Measurements from ENCODE around the gene IL1RAPL1. TPM values are rescaled to one million over a fixed set of nuclear protein-coding genes. Genes with fewer than 3 reads are reported as not detected.

IL1RAPL1 gene
- total RNA-seq, 1 donor from 2014 or later, result not detected

DNA sequence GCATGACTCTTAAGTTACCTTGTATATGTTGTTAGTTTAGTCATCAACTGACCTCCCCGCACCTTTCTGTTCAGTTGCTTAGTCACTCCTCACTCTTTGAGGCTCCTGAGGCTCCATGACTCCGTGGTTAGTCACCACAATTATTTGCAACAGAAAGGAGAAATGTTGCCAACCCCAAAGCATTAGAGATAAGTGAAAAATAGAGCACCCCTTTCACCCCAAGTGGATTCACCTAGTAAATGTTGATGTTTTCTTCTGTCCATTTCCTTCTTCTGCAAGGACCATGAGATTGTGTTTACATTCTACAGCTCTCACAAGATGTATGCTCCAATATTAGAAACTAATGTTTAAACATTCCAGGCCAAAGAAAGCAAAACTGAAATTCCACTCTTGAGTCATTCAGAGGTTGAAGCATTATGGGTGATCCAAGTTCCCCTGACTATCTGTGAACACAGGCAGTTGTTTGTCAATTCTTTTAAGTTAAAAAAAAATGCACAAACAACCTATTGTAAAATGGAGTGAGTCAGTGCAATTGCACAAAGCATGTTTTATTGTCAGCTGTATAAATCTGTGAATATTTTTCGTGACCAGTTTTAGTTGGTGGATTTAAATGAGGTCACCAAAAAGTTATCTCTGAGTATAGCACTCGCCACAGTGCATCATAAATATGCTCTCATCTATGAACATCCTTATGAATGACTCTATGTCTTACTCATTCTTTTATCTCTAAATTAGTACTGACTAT, 1075.7 kb downstream of the IL1RAPL1 start:
- no peak overlapping the region for H3K4me3 ChIP-seq (ENCODE audit: low read depth, low read length)
- no peaks in the 10 kb centered on the region for H3K27me3 ChIP-seq (ENCODE audit: control insufficient read depth, insufficient read depth, low read length)
- TF ChIP-seq, protein P1, sequence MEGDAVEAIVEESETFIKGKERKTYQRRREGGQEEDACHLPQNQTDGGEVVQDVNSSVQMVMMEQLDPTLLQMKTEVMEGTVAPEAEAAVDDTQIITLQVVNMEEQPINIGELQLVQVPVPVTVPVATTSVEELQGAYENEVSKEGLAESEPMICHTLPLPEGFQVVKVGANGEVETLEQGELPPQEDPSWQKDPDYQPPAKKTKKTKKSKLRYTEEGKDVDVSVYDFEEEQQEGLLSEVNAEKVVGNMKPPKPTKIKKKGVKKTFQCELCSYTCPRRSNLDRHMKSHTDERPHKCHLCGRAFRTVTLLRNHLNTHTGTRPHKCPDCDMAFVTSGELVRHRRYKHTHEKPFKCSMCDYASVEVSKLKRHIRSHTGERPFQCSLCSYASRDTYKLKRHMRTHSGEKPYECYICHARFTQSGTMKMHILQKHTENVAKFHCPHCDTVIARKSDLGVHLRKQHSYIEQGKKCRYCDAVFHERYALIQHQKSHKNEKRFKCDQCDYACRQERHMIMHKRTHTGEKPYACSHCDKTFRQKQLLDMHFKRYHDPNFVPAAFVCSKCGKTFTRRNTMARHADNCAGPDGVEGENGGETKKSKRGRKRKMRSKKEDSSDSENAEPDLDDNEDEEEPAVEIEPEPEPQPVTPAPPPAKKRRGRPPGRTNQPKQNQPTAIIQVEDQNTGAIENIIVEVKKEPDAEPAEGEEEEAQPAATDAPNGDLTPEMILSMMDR (IDR thresholded peaks at IDR 0.05; ENCODE audit: insufficient read depth, low read length, severe bottlenecking), result no peak
- H3K36me3 ChIP-seq (ENCODE audit: control insufficient read depth, insufficient read depth, low read length), result no peaks in the 10 kb centered on the region
- DNase-seq (ENCODE audit: low read depth), result peak; percentile 93
- no peak for FAIRE-seq

DNA sequence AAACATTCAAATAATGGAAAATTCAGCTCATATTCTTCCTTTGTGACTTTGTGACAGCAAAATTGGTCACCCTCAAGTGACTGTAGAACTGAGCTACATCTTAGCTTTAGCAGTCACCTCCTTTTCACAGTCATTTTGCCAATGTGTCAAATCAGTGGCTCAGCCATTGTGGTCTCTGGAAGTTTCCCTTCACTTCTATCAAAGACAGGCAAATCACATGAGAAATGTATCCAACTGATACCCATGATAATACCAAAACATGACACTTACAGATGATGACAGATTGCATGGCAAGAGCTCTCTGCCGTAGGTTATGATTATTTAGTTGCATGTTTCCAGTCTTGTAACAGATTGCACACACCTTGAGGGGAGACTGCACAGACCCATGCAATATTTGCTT, 1078.3 kb downstream of the IL1RAPL1 start:
- Histone ChIP-seq H3K27me3 (ENCODE audit: control insufficient read depth, insufficient read depth, low read length) (no peaks in the 10 kb centered on the region), H3K36me3 (ENCODE audit: control insufficient read depth, insufficient read depth, low read length) (no peaks in the 10 kb centered on the region), H3K4me3 (ENCODE audit: low read depth, low read length) (no peak overlapping the region)
- TF ChIP-seq, protein P1 (IDR thresholded peaks at IDR 0.05; ENCODE audit: insufficient read depth, low read length, severe bottlenecking), result no peak
- no peak for DNase-seq (ENCODE audit: low read depth)
- no peak for FAIRE-seq

DNA sequence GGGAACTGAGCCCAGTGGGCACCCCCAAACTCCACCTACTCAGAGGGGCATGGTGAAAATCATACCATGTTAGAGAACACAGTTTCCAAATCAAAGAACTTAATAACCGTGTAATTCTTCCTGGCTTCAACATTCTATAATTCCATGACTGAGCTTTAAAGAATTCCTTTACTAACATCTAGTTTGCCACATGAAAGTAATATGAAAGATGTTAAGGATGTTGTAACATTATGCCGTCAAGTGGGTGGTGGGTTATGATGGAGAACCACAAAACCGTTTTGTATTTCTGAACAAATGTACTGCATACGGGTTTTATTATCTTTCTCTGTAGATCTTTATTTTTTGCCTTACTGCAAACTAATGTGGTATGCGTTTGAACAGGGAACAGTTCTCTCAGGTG, 1079.1 kb downstream of the IL1RAPL1 start:
- Histone ChIP-seq H3K36me3 (ENCODE audit: control insufficient read depth, insufficient read depth, low read length) (no peaks in the 10 kb centered on the region), H3K4me3 (ENCODE audit: low read depth, low read length) (no peak overlapping the region), H3K27me3 (ENCODE audit: control insufficient read depth, insufficient read depth, low read length) (no peaks in the 10 kb centered on the region)
- no peak for FAIRE-seq
- DNase-seq (ENCODE audit: low read depth), result no peak
- TF ChIP-seq, protein P1 (IDR thresholded peaks at IDR 0.05; ENCODE audit: insufficient read depth, low read length, severe bottlenecking), result no peak

DNA sequence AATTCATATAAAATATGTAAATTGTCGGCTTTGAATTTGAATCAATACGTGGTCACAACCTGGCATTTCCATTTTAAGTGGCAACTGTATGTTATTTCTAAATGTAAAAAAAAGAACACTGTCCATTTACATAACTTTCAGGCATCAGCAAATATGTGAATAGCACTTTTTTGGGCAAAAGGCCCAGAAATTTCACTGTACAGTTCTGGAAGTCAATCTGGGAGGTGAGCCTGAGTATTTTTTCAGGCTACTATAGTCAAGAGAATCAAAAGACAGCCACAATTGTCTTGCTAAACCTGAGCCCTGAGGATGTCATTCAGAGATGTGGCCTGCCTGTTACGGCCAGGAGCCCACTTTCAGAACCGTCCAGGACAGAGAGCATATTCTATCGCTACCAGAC, 1084.2 kb downstream of the IL1RAPL1 start:
- Histone ChIP-seq H3K27me3 (ENCODE audit: control insufficient read depth, insufficient read depth, low read length) (no peaks in the 10 kb centered on the region), H3K36me3 (ENCODE audit: control insufficient read depth, insufficient read depth, low read length) (no peaks in the 10 kb centered on the region), H3K4me3 (ENCODE audit: low read depth, low read length) (no peak overlapping the region)
- FAIRE-seq (no peak), DNase-seq (ENCODE audit: low read depth) (no peak)
- TF ChIP-seq, protein P1 (IDR thresholded peaks at IDR 0.05; ENCODE audit: insufficient read depth, low read length, severe bottlenecking), result no peak

DNA sequence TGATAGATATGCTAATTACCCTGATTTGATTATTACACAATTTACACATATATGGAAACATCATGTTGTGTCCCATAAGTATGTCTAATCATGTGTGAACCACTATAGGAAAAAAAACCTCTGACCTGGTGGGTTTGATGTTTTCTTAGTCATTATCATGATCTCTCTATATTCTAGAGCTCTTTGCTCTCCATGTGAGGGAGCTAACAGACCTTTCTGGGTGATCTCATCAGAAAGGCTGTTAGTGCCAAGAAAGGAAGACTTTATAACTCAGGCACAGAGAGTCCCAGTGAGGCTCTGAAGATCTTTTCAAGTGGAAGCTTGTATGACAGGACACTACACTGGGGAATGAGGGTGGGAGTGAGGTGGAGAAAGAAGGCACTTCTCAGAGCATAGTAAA, 1100.4 kb downstream of the IL1RAPL1 start:
- H3K36me3 ChIP-seq (ENCODE audit: control insufficient read depth, insufficient read depth, low read length), result no peaks in the 10 kb centered on the region
- DNase-seq (ENCODE audit: low read depth), result peak; percentile 22
- no peak for FAIRE-seq
- TF ChIP-seq, protein P1 (IDR thresholded peaks at IDR 0.05; ENCODE audit: insufficient read depth, low read length, severe bottlenecking), result no peak
- H3K27me3 ChIP-seq (ENCODE audit: control insufficient read depth, insufficient read depth, low read length), result no peaks in the 10 kb centered on the region
- H3K4me3 ChIP-seq (ENCODE audit: low read depth, low read length), result no peak overlapping the region

DNA sequence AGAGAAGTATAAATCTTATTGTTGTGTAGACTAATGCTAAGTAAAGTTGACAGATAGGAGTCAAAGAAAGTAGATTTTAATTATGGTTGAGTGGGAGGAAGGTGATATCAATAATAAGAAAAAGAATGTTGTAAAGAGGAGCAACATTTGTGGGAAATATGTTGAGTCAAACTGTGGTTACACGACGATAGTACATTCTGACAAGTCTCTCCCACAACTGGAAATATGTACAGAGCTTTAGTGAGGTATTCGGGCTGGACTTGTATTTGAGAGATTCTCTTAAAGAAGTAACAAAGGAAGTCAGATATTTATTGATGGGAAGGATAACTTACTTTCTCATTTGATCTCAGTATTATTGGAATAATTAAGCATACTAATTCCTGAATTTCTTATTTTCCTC, 1102.8 kb downstream of the IL1RAPL1 start:
- H3K36me3 ChIP-seq (ENCODE audit: control insufficient read depth, insufficient read depth, low read length), result no peaks in the 10 kb centered on the region
- FAIRE-seq, result no peak
- no peak for DNase-seq (ENCODE audit: low read depth)

More for the DNA sequence above, 1102.8 kb downstream of the IL1RAPL1 start:
- Histone ChIP-seq H3K4me3 (ENCODE audit: low read depth, low read length) (no peak overlapping the region), H3K27me3 (ENCODE audit: control insufficient read depth, insufficient read depth, low read length) (no peaks in the 10 kb centered on the region)
- TF ChIP-seq, protein P1 (IDR thresholded peaks at IDR 0.05; ENCODE audit: insufficient read depth, low read length, severe bottlenecking), result no peak

All from bronchial epithelial cell (primary cell).